SK-N-SH (cell line): ENCODE measurements around the gene KIZ. TPM values are rescaled to one million over a fixed set of nuclear protein-coding genes. Genes with fewer than 3 reads are reported as not detected.

ENCODE experiments used
- CTCF ChIA-PET: fragments of 300-600, 350-600 bp; formaldehyde crosslinking; extraction: SDS; loops from one replicate; lab custom pipeline; 2021; lab: Yijun Ruan, JAX
- POLR2A ChIA-PET: fragments of 350-600 bp; sonication (Branson Sonifier 250); formaldehyde crosslinking; extraction: SDS; loops from one replicate; lab custom pipeline; 2020; ENCODE audit warnings: antibody characterized with exemption, inconsistent platforms; lab: Yijun Ruan, JAX
- DNase-seq: peaks from one replicate; pipeline ENCODE4 v3.0.0; 2012
- H2AFZ ChIP-seq: fragments of 200-600 bp; sonication (generic); 2 replicates; pipeline ENCODE4 v1.8.1; 2016; ENCODE audit warnings: antibody characterized with exemption, mild to moderate bottlenecking, low read depth
- H3F3A ChIP-seq: fragments of 200-600 bp; sonication (generic); replicated peaks from 2 replicates; pipeline ENCODE3; 2016; ENCODE audit warnings: antibody characterized with exemption, mild to moderate bottlenecking; ENCODE audit not compliant: insufficient read depth
- H3K27ac ChIP-seq, 2 experiments: fragments of 200-500 bp in 1 of 2; fragments of 200-600 bp in 1 of 2; sonication (Bioruptor generic) in 1 of 2; sonication (generic), shearing (Covaris generic) in 1 of 2; 2 replicates each; pipeline versions ENCODE4 v1.5.1 to v1.6.1; 2014 to 2016; ENCODE audit warnings: low read depth in 2 of 2, inconsistent platforms in 1 of 2, low read length in 1 of 2, mild to moderate bottlenecking in 1 of 2, mixed read lengths in 1 of 2
- H3K27me3 ChIP-seq: fragments of 200-600 bp; sonication (generic), shearing (Covaris generic); 2 replicates; pipeline ENCODE4 v1.6.1; 2016; ENCODE audit warnings: mixed run types; ENCODE audit not compliant: insufficient read depth
- H3K36me3 ChIP-seq, 2 experiments: fragments of 200-500 bp in 1 of 2; fragments of 200-600 bp in 1 of 2; sonication (Bioruptor generic) in 1 of 2; sonication (generic) in 1 of 2; replicated peaks in 1 of 2; 2 replicates each; pipeline versions ENCODE3 to v1.5.1; 2014 to 2016; ENCODE audit warnings: low read length in 1 of 2, mild to moderate bottlenecking in 1 of 2; ENCODE audit not compliant: insufficient read depth in 2 of 2, control insufficient read depth in 1 of 2
- H3K4me1 ChIP-seq, 2 experiments: fragments of 200-500 bp in 1 of 2; fragments of 200-600 bp in 1 of 2; sonication (Bioruptor generic) in 1 of 2; sonication (generic), shearing (Covaris generic) in 1 of 2; 2 replicates each; pipeline versions ENCODE4 v1.5.1 to v1.6.1; 2014 to 2016; ENCODE audit warnings: low read depth in 1 of 2, low read length in 1 of 2, mixed run types in 1 of 2; ENCODE audit not compliant: insufficient read depth in 2 of 2, control insufficient read depth in 1 of 2
- H3K4me2 ChIP-seq: fragments of 200-600 bp; sonication (generic), shearing (Covaris generic); 2 replicates; pipeline ENCODE4 v1.6.1; 2017; ENCODE audit warnings: mixed run types
- H3K4me3 ChIP-seq, 2 experiments: fragments of 200-500 bp in 1 of 2; fragments of 200-600 bp in 1 of 2; sonication (Bioruptor generic) in 1 of 2; sonication (generic), shearing (Covaris generic) in 1 of 2; 2 replicates each; pipeline versions ENCODE4 v1.5.1 to v1.8.1; 2014 to 2016; ENCODE audit warnings: low read depth in 2 of 2, inconsistent platforms in 1 of 2, low read length in 1 of 2, mild to moderate bottlenecking in 1 of 2, mixed read lengths in 1 of 2, moderate library complexity in 1 of 2
- H3K79me2 ChIP-seq: fragments of 200-600 bp; sonication (generic); 2 replicates; pipeline ENCODE4 v1.8.1; 2017; ENCODE audit warnings: mild to moderate bottlenecking; ENCODE audit not compliant: insufficient read depth
- H3K9ac ChIP-seq: fragments of 200-600 bp; sonication (generic); 2 replicates; pipeline ENCODE4 v1.6.1; 2017; ENCODE audit warnings: mixed run types
- H3K9me2 ChIP-seq: fragments of 200-600 bp; sonication (generic); 2 replicates; pipeline ENCODE4 v1.6.1; 2017; ENCODE audit warnings: mixed run types
- H3K9me3 ChIP-seq: fragments of 200-600 bp; sonication (generic); 2 replicates; pipeline ENCODE4 v1.6.1; 2017; ENCODE audit warnings: mixed run types, mild to moderate bottlenecking, moderate library complexity
- H4K20me1 ChIP-seq: fragments of 200-600 bp; sonication (generic); 2 replicates; pipeline ENCODE4 v1.6.1; 2017; ENCODE audit warnings: mild to moderate bottlenecking, mixed run types; ENCODE audit not compliant: insufficient read depth
- CTCF ChIP-seq: fragments of 200-600 bp; sonication (generic); IDR thresholded peaks from 2 replicates; pipeline ENCODE4 v1.6.1; 2017; ENCODE audit warnings: antibody characterized with exemption, mild to moderate bottlenecking, moderate library complexity
- ELF1 ChIP-seq: IDR thresholded peaks from 2 replicates; pipeline ENCODE4 v1.4.0; 2012
- EP300 ChIP-seq, 2 experiments: IDR thresholded peaks; 2 replicates each; pipeline versions ENCODE4 v1.4.0 to v1.6.1; 2012; ENCODE audit warnings: borderline replicate concordance in 1 of 2, low read depth in 1 of 2, low read length in 1 of 2
- EZH2phosphoT487 ChIP-seq: fragments of 200-600 bp; sonication (generic); IDR thresholded peaks from 2 replicates; pipeline ENCODE4 v1.6.1; 2017; ENCODE audit warnings: low read depth, mixed run types, mild to moderate bottlenecking, antibody characterized with exemption, moderate library complexity, borderline replicate concordance
- FOSL2 ChIP-seq: IDR thresholded peaks from 2 replicates; pipeline ENCODE4 v1.4.0; 2012; ENCODE audit warnings: low read depth, mild to moderate bottlenecking, moderate library complexity, borderline replicate concordance
- FOXM1 ChIP-seq: IDR thresholded peaks from 2 replicates; pipeline ENCODE4 v1.4.0; 2012; ENCODE audit warnings: low read depth, mild to moderate bottlenecking
- GABPA ChIP-seq: IDR thresholded peaks from 2 replicates; pipeline ENCODE4 v1.4.0; 2012; ENCODE audit warnings: low read depth, mild to moderate bottlenecking
- GATA2 ChIP-seq: sonication (generic); formaldehyde crosslinking; IDR thresholded peaks from 2 replicates; pipeline ENCODE4 v1.5.0; 2020; ENCODE audit warnings: mild to moderate bottlenecking, missing genetic modification reagents
- IRF3 ChIP-seq: fragments of 150-350 bp; IDR thresholded peaks from 2 replicates; pipeline ENCODE4 v1.6.1; 2016; ENCODE audit warnings: mild to moderate bottlenecking, low read depth, low read length
- JUND ChIP-seq: IDR thresholded peaks from 2 replicates; pipeline ENCODE4 v1.4.0; 2012
- MAX ChIP-seq: IDR thresholded peaks from 2 replicates; pipeline ENCODE4 v1.4.0; 2012; ENCODE audit warnings: low read depth
- NRF1 ChIP-seq: IDR thresholded peaks from 2 replicates; pipeline ENCODE4 v1.6.1; 2012; ENCODE audit warnings: low read depth, mild to moderate bottlenecking, low read length
- RAD21 ChIP-seq: IDR thresholded peaks from 2 replicates; pipeline ENCODE4 v1.6.1; 2012; ENCODE audit warnings: mild to moderate bottlenecking, low read length
- RFX5 ChIP-seq: IDR thresholded peaks from 2 replicates; pipeline ENCODE4 v1.6.1; 2012; ENCODE audit warnings: mild to moderate bottlenecking, improper control_type of control experiment, low read length
- SIN3A ChIP-seq: IDR thresholded peaks from 2 replicates; pipeline ENCODE4 v1.6.1; 2012; ENCODE audit warnings: low read depth, mild to moderate bottlenecking, low read length, moderate library complexity, borderline replicate concordance
- TAF1 ChIP-seq: IDR thresholded peaks from 2 replicates; pipeline ENCODE4 v1.6.1; 2012; ENCODE audit warnings: low read depth, mild to moderate bottlenecking, low read length, moderate library complexity, borderline replicate concordance
- WGBS: methylation state at CpG from one replicate; pipeline ENCODE4 v1.1.6; 2017; ENCODE audit warnings: low lambda C conversion rate; 5-methylcytosine and 5-hydroxymethylcytosine counted together
- polyA plus RNA-seq, 3 experiments: library from polyadenylated mRNA; depleted of rRNA; stranded (reverse); fragments of >200 nt; gene quantifications; 2 replicates each; pipeline ENCODE4 v1.2.3, GENCODE V29; 2012
- TF ChIP-seq, protein P1 (sequence below): IDR thresholded peaks from 2 replicates; pipeline ENCODE4 v1.6.1; 2012; ENCODE audit warnings: mild to moderate bottlenecking, low read depth, low read length, moderate library complexity

The KIZ gene
- polyA plus RNA-seq, 1 of the 3 experiments (the other 2 are of a cell fraction) = 3.9 TPM

GRCh38 chr20:21206584-21206983 is 80.7 kb downstream of the KIZ start:
- ChIA-PET CTCF (no interaction called here), POLR2A (no interaction called here)
- Histone ChIP-seq H3K36me3 (no peaks in the 10 kb centered on the region), H3K27ac (no peak overlapping the region), H2AFZ (no peak overlapping the region), H4K20me1 (no peaks in the 10 kb centered on the region), H3K27me3 (no peaks in the 10 kb centered on the region), H3K4me3 (no peak overlapping the region), H3F3A (no peaks in the 10 kb centered on the region), H3K9ac (no peak overlapping the region), H3K4me1 (peaks cover 0 to 9% of the 10 kb centered on the region in 2 experiments; a peak in 2 of 4 replicates), H3K4me2 (no peak overlapping the region), H3K9me3 (no peaks in the 10 kb centered on the region), H3K9me2 (no peaks in the 10 kb centered on the region), H3K79me2 (no peaks in the 10 kb centered on the region)
- 65% methylated on average over 3 of the region's 3 CpGs for WGBS
- no peak for DNase-seq
- no peak for TF ChIP-seq FOSL2
- no peak for TF ChIP-seq CTCF
- TF ChIP-seq FOXM1 = no peak
- no peak for TF ChIP-seq GABPA
- TF ChIP-seq JUND = no peak
- TF ChIP-seq, protein P1, sequence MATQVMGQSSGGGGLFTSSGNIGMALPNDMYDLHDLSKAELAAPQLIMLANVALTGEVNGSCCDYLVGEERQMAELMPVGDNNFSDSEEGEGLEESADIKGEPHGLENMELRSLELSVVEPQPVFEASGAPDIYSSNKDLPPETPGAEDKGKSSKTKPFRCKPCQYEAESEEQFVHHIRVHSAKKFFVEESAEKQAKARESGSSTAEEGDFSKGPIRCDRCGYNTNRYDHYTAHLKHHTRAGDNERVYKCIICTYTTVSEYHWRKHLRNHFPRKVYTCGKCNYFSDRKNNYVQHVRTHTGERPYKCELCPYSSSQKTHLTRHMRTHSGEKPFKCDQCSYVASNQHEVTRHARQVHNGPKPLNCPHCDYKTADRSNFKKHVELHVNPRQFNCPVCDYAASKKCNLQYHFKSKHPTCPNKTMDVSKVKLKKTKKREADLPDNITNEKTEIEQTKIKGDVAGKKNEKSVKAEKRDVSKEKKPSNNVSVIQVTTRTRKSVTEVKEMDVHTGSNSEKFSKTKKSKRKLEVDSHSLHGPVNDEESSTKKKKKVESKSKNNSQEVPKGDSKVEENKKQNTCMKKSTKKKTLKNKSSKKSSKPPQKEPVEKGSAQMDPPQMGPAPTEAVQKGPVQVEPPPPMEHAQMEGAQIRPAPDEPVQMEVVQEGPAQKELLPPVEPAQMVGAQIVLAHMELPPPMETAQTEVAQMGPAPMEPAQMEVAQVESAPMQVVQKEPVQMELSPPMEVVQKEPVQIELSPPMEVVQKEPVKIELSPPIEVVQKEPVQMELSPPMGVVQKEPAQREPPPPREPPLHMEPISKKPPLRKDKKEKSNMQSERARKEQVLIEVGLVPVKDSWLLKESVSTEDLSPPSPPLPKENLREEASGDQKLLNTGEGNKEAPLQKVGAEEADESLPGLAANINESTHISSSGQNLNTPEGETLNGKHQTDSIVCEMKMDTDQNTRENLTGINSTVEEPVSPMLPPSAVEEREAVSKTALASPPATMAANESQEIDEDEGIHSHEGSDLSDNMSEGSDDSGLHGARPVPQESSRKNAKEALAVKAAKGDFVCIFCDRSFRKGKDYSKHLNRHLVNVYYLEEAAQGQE = no peak
- no peak for TF ChIP-seq NRF1
- TF ChIP-seq EZH2phosphoT487 = no peak
- no peak for TF ChIP-seq RAD21
- no peak for TF ChIP-seq TAF1
- no peak for TF ChIP-seq GATA2 (CRISPR knock-in tag)
- TF ChIP-seq MAX = no peak
- no peak for TF ChIP-seq ELF1
- TF ChIP-seq EP300 (IDR thresholded peaks at IDR 0.05; ENCODE audit: borderline replicate concordance in 1 of 2, low read depth in 1 of 2, low read length in 1 of 2) = no peak
- TF ChIP-seq SIN3A = no peak
- no peak for TF ChIP-seq IRF3
- TF ChIP-seq RFX5 = no peak
